Activated CD8-positive, alpha-beta memory T cell treated with anti-CD3 and anti-CD28 coated beads, Interleukin-2, amount 50 U/mL, for 1 hour (primary cell): Measurements from ENCODE around the gene GPR183.

Source experiments
- DNase-seq: peaks from one replicate; pipeline ENCODE4 v3.0.0-alpha.2; 2020; ENCODE audit errors: extremely low read depth

The GPR183 gene

DNA sequence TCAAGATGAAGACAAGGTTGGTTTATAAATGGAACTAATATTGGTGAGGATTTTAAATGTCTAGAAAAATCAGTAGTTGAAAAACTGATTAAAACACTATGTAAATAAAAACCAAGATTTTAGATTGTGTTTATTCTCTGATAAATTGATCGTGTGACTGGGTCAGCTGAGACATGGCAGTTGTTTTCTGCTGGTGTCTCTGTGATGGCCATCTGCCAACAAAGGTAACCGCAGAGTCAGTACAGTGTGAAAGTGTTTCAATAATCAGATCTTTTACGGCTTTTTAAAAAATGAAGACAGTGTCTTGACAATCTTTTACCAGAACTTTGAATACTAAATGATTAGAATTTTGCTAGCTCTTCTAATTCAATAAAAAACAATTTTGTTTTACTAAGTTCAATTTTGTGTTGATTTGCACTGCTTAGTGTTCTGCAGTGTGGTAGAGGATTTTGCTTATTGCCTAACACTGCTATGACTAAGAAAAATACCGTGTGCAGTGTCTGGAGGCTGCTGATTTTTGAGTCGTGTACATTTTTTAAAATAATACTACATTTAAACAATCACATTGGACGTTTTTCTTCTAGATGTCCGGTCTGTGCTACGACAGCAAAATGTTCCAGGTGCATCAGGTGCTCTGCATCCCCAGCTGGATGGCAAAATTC, 32.7 kb upstream of the GPR183 start:
- DNase-seq = no peak

DNA sequence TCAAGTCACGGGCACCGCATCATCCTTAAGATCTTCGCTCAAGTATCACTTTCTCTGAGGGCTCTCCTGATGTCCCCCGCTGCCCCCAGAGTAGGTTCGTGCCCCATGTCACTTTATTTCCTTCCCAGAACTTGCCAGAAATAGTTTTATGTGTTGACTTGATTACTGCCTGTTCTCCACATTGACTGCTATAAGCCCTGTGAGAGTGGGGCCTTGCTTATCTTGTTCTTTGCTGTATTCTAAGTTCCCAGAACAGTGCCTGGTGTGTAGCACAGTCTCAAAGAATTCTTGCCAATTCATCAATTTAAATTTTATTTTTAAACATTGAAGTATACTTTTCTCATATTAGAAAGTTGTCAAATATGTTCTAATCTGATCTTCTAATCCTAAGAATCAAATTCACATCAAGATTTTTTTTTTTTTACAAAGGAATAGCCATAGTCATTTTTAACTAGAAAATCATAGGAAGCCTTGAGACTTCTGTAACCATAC, 32.1 kb upstream of the GPR183 start:
- DNase-seq = no peak

DNA sequence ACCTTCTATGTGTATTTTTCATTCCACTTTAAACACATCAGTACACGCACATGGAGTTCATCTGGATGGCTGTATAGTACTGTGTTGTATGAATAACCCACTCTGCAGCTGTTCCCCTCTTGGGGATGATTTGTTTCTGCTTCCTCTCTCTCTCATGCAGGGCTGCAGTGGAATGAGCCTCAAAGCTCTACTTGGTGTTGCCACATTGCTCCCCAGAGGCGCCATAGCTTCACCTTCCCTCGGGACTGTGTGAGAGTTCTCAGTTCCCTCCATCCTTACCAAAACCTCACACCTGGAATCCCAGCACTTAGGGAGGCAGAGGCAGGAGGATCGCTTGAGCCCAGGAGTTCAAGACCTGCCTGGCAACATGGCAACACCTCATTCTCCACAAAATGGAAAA, 28.4 kb upstream of the GPR183 start:
- no peak for DNase-seq

DNA sequence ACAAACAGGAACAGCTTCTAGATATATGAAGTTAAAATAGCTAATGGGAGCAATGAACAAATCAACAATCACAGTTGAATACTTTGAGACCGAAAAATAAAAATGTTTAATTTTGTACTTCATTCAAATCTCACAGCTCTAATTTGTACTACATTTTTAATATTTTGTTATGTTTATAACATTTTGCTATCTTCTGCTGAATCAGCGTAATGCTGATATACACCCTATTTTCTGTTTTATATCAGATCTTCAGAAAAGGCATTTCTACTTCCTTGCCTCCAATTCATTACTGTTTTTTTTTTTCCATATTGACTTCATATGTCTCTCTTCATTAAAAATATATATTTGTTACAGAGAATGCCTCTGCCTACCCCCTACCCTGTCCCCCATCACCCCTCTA, 27.9 kb upstream of the GPR183 start:
- DNase-seq = no peak

DNA sequence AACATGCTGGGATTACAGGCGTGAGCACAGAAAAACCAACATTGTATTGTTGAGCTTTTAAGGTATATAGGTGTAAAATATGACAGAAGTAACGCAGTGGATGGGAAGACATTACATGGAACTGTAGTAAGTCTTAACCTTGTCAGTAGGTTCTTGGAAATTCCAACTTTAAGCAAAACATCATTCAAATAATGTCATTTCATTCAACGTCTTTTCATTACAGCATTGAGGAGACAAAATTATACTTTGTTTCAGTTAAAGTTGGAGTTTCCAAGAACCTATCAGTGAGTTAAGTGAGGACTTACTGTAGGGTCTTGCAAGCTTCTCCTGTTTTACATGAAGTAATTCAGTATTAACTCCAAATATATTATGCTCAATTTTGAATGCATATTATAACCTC, 27.0 kb upstream of the GPR183 start:
- no peak for DNase-seq

DNA sequence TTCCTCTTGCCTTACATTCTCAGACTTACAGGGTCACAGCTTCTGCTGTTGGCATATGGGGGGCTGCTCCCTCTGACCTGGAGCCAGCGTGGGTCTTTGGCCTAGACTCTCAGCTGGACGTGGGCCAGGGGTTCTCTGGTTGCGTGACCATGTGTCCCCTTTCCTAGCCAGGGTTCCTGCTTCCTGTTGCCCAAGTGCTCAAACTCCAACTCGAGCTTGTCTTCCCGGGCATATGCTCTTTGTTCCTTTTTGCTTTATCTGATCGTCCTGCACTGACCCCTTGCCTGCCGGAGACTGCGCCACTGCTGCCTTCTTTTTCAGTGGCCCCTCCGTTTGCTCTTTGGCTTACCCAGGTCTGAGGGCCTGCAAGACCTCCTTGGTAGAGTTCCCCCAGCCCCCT, 25.3 kb upstream of the GPR183 start:
- DNase-seq = no peak

DNA sequence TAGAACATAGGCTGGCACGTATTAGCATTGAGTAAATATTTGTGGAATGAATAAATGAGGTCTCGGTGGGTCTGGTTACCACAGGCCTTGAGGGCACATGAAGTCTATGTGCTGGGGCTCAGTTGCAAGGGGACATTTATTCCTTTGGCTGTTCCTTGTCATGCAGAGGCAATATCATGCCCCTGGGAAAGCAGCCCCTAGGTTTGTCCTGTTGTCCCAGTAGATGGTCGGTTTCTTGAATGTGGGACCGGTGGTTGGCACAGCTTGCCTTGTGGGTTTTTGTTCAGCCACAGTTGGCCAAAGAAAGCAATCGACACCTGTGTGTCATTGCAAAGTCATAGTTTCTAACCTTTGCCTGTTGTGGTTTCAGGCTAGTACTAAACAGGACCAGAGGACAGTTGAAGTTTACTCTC, 24.7 kb upstream of the GPR183 start:
- DNase-seq = no peak

DNA sequence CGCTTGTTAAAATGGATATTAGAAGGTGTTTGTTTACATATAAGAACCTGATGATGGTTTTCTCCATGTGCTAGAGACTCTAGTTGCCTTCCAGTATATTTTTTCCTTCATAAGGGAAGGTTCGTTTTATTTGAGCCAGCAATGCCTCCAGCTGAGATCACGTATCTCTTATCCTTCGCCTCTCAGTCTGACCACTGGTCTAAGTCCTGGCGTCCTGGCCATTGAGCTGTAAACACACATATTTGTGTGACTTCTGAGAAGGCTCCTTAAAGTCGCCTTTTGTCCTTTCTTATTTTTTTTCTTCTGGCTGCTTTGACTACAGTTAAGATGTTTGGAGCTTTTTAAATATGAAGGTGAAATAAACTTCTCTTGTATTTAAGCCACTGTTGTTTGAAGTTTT, 23.7 kb upstream of the GPR183 start:
- DNase-seq = no peak

DNA sequence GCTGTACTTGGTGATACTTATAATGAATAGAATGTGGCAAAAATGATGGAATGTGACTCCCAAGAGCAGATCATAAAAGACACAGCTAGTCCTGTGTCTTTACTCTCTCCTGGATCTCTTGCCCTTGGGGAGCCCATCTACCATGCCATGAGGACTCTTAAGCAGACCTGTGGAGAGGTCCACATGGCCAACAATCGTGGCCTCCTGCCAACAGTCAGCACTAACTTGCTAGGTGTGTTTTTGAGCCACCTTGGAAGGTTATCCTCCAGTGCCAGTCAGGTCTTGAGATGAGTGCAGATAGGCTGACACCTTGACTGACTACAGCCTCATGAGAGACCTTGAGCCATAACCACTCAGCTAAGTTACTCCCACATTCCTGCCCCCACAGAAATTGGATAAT, 22.3 kb upstream of the GPR183 start:
- DNase-seq = no peak

DNA sequence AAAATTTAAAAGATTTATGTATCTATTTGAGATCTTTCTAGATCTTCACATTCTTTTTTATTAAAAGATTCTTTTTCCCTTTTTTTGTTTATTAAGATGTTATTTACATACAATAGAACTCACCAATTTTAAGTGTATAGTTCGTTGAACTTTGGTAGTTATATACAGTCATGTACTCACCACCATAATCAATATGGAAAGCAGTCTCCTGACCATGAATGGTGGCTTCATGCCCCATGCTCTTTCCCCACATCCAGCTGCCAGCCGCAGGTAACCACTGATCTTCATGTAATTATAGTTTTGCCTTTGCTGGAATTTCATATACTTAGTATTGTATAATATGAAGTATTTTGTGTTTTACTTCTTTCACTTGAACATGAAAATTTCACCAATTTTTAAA, 20.6 kb upstream of the GPR183 start:
- DNase-seq = no peak

DNA sequence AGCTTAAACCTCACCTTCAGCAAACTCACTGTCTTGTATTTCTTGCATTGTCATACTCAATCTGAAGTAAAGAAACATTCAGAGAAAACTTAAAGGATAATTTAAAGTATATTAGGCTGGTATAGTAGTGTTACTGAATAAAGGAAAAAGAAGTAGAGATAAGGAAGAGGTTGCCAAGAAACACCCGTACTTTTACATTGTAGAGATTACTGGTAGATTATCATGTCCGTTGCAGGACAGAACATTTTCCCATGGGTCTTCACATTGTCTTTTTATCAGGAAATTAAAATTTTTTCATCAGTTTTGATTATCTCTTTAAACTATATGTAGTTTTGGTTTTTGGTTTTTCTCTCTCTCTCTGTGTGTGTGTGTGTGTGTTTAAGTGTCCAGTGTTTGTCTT, 19.9 kb upstream of the GPR183 start:
- no peak for DNase-seq

DNA sequence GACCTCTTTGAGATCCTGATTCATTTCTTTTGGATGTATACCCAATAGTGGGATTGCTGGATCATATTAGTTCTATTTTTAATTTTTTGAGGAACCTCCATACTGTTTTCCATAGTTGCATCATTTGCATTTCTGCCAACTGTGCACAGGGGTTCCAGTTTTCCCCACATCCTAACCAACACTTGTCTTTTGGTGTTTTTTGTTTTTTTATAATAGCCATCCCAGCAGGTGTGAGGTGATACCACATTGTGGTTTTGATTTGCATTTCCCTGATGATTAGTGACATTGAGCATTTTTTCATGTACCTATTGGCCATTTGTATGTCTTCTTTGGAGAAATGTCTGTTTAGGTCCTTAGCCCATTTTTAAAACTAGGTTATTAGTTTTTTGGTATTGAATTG, 18.8 kb upstream of the GPR183 start:
- no peak for DNase-seq

DNA sequence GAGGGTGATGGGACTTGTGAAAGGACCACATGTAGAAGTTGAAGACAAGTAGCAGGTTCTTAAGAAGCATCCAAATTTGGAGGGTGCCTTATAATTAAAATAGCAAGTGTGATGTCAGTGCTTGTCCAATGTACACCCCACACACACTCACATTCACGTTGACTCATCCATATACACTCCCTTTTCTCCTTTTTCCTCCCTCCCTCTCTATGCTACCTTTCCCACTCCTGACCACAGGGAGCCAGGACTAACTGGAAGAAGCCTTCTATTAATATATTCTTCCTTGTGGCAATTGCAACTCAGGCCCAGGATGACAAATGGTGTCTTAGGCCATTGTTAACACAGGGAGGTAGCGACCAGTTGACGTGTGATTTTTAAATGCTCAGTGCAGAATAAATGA, 16.3 kb upstream of the GPR183 start:
- DNase-seq = no peak

DNA sequence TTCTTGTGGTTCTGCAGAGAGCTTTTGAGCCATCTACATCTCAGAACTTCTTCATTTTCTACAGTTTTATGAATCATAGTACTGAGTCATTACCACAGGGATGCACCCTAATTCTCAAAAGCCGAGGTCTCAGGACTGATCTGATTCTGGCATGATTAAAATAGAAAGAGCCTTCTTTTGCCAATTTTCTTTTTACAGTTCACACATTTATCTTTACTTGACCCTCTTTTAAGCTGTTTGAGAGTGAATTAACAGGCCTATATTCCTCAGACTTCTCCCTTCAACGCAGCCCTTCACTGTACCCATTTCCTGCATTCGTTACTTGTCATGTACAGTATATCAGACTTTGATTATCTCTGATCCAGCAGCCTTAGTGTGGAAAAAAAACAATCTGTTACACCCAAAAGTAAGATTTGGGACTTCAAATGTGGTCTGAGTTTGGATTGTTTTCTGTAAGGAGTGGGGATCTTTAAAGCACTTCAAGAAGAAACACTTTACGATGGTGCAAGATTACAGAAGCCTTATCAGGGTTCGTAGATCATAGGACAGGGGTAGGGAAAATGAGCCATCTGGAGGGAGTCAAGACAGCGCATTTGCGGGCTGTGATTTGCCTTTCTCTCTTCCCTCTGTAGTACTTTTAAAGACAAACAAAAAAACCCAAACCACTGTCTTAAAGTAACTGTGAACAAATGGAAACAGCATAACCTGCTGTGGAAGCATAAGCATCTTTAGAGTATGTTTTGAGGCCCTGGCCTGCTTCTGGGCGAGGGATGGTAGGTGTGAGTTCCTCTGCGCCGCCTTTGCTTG, 15.3 kb upstream of the GPR183 start:
- no peak for DNase-seq

DNA sequence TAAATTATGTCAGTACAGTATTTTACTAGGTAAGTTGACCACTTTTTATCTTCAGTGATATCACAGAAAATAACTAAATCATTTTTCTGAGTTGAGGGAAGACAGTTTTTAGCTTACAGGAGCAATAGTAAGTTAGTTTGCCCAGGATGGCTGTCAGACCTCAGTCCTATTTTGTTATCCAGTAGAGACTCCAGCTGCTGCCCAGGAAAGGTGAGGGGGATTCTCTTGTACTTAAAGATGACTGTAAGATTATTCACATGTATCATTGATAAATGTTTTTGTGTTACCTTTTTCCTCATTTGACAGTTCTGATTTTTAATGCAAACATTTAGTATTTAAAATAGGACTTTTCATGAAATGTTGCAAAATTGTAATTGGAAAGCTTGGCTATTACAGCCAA, 14.5 kb upstream of the GPR183 start:
- DNase-seq = no peak

DNA sequence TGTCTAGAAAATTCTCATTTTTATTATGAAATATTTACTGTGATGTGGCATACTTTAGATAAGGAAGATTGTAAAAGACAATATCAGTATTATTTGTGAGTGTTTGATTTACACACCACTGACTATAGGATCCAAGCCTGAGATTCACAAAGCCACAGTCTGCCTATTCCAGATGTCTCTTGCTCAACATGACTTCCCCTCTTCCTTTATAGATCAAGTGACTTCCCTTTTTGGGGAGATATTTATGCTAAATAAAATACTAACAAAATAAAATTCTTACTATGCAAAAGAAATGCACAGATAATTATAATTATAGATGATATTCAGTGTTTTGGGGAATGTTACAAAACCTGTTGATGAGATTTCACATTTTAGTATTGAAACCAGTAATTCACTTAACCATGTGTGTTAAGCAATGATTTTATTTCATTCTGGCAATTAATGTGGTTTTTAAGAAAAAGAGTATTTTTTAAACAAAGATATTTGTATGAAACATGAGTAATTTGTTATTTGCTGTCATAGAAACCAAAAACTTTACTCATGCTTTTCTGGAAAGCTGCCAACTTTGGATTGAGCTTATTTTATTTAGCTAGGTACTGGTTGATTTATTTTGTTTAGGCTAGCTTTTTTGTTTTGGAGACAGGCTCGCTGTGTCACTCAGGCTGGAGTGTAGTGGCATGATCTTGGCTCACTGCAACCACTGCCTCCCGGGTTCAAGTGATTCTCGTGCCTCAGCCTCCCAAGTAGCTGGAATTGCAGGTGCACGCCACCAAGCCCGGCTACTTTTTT, 13.7 kb upstream of the GPR183 start:
- no peak for DNase-seq

DNA sequence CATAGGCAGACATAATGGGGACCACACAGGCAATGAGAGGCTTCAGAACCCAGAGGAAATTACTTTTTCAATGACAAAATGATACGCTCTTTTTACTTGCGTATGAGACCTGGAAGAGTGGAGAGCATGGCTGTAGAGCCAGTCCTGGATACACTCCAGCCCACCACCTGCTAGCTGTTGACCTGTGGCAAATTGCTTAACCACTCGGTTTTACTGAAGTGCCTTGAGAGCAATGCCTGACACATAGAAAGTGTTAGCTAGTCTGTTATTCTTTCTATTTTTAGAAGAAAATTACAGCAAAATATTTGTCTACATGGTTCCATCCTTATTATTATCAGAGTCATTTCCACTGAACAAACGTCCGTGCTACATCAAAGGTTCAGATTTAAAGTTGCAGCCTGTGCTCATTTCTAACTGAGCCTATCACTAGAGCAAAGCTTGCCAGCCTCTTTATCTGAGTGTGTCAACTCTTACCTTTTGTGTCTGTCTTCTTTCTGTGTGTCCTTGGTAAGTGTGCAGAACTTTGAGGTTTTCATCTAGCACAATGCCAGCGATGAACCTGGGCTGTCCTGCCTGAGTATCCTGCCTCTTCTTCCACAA, 9.6 kb upstream of the GPR183 start:
- no peak for DNase-seq

DNA sequence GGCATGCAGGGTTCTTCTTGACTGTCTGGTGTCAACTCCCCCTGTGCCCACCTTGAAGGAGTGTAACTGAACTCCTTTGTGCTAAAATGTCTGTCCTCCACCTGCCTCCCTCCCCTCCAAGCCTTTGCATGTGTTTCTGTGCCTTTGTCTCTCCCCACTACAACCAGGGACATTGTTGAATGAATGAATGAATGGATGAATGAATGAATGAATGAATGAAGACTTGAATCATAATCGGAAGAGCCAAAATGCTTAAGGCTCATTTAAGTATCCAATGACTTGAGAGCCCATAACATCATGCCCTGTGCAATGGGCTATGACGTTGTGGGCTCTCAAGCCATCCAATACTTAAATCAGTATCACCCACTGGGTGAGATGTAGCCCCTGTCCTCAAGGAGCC, 9.0 kb upstream of the GPR183 start:
- no peak for DNase-seq

DNA sequence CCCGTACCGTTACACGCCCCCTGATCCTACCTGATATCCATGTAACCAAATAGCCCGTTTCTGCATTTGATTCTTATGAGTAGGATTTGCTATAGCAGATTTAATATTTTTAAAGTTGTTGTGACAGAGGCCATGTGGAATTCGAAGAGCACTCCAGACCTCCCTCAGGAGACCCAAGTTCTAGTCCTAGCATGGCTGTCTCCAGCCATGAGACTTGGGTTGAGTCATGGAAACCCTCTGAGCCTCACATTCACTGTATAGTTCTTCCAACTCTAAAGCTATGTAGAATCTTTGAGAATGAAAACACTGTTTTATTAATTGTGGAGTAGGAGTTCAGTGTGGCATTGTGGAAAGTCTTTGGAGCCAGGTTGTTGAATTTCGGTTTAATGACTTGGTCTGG, 8.0 kb upstream of the GPR183 start:
- no peak for DNase-seq

DNA sequence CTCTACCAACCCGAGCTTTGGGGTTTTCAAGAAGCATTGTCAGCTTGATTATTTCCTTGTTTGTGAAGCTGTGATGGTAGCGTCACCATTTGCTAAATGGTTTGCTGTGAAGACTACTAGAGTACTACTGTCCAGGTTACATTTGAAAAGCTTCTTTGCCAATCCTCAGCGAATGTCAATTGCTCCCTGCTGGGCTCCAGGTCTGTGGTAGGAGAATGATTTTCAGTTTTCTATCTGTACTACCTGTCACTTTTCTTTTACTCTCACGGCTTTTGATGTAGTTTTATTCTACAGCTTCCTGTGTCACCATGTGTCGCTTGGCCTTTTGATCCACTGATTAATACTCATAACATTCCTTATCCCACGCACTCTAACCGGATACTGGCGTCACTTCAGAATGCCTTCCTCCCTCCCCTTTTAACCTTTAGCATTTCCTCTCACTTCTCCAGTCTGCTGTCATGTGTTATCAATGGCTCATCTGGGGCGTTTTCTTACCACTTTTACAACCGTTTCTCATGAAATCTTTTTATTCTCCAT, 7.5 kb upstream of the GPR183 start:
- no peak for DNase-seq

DNA sequence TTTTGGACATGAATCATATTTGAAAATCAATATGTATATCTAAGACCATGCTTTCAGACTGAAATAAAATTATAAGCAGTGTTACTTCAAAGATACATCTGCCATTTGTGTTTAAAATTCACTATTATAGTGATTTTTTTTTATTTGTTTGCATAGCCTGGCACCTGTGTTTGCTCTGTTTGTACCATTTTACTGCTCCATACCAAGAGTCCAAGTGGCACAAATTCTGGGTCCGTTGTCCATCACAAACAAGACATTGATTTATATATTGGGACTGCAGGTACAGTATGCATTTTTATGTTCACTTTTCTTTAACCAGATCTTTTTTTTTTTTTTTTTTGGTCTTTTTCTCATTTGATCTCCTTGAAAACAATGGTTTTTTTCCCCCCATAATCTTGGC, 6.7 kb upstream of the GPR183 start:
- no peak for DNase-seq

DNA sequence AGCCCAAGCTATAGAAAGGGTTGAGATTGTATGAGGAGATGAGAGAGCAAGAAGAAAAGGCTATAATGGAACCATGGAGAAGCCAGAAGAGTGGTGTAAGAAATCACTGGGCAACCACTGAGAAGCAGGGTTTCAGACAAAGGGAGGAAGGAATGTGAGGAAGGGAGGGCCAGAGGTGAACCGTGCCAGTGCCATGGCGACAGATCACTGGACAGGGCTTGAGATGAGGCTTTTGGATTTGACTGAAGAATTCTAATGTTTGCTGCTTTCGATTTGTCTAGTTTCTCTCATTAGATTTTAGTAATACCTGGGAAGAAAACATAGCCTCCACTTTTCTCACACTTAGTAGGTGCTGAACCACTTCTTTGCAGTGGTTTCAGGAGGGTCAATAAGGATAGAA, 6.3 kb upstream of the GPR183 start:
- no peak for DNase-seq
